ENCODE results near the gene PRR7. TPM values are rescaled to one million over a fixed set of nuclear protein-coding genes. Genes with fewer than 3 reads are reported as not detected.
A peak's percentile ranks its signal among the peaks of the same experiment; 100 is the strongest.

The PRR7 gene
- total and polyA plus RNA-seq, 4 donors: 0.17 to 1.4 (median 0.49) TPM

DNA sequence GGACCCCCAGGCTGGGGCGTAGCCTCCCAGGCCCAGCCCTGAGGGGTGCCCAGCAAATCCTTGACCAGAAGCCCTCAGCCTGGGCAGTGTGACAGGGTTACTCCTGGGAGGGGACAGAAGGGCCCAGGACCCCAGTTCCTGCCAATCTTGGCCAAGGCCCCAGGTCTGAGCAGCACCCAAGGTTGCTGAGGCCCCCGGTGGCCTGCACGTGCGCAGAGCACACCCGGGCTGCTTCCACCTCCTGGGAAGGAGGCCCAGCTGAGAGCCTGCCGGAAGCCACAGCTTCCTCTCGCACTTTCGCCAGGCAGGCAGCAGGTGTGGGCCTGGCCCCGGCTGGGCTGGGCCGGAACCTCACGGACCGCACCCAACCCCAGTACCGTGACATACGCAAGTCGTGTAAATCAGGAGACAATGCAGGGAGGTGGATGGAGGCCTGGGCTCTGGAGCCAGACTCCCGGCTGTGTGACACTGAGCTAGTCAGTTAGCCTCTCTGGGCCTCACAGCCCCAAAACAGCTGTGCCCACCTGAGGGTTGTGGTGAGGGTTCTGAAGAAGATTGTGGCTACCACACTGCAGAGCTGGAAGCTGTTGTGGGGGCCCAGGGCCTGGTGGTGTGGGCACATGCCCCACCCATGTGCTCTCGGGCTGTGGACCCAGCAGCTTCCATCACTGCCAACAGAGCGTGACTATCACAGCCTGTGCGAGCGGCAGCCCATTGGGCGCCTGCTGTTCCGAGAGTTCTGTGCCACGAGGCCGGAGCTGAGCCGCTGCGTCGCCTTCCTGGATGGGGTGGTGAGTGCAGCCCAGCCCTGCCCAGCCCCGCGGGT, 15.1 kb upstream of the PRR7 start:
- Histone ChIP-seq H3K4me1 (ENCODE audit: control insufficient read depth in 4 of 4, insufficient read depth in 4 of 4, low read length in 3 of 4) (peaks cover 0 to 18% (median 12%) of the 10 kb centered on the region in 4 donors), H3K36me3 (ENCODE audit: control insufficient read depth in 4 of 4, insufficient read depth in 3 of 4, low read depth in 1 of 4, low read length in 3 of 4) (peaks cover 6 to 22% (median 11%) of the 10 kb centered on the region in 4 donors), H3K4me3 (ENCODE audit: low read depth in 1 of 3, low read length in 3 of 3) (no peak overlapping the region), H3K27ac (ENCODE audit: low read depth in 1 of 2, low read length in 2 of 2) (peak overlapping the region; percentile 55 to 57), H3K27me3 (ENCODE audit: control insufficient read depth in 4 of 4, insufficient read depth in 4 of 4, low read length in 3 of 4) (no peaks in the 10 kb centered on the region), H3K9me3 (ENCODE audit: control insufficient read depth in 4 of 4, low read length in 3 of 4) (no peaks in the 10 kb centered on the region), H3K9ac (ENCODE audit: low read depth in 1 of 2, low read length in 2 of 2) (no peak overlapping the region)
- no peak for DNase-seq (ENCODE audit: low spot score)
- no peak for TF ChIP-seq TAF1 (conservative IDR thresholded peaks at IDR 0.05)
- TF ChIP-seq, protein P1, sequence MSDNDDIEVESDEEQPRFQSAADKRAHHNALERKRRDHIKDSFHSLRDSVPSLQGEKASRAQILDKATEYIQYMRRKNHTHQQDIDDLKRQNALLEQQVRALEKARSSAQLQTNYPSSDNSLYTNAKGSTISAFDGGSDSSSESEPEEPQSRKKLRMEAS (IDR thresholded peaks at IDR 0.05): no peak
- TF ChIP-seq, protein P2, sequence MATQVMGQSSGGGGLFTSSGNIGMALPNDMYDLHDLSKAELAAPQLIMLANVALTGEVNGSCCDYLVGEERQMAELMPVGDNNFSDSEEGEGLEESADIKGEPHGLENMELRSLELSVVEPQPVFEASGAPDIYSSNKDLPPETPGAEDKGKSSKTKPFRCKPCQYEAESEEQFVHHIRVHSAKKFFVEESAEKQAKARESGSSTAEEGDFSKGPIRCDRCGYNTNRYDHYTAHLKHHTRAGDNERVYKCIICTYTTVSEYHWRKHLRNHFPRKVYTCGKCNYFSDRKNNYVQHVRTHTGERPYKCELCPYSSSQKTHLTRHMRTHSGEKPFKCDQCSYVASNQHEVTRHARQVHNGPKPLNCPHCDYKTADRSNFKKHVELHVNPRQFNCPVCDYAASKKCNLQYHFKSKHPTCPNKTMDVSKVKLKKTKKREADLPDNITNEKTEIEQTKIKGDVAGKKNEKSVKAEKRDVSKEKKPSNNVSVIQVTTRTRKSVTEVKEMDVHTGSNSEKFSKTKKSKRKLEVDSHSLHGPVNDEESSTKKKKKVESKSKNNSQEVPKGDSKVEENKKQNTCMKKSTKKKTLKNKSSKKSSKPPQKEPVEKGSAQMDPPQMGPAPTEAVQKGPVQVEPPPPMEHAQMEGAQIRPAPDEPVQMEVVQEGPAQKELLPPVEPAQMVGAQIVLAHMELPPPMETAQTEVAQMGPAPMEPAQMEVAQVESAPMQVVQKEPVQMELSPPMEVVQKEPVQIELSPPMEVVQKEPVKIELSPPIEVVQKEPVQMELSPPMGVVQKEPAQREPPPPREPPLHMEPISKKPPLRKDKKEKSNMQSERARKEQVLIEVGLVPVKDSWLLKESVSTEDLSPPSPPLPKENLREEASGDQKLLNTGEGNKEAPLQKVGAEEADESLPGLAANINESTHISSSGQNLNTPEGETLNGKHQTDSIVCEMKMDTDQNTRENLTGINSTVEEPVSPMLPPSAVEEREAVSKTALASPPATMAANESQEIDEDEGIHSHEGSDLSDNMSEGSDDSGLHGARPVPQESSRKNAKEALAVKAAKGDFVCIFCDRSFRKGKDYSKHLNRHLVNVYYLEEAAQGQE (IDR thresholded peaks at IDR 0.05): no peak
- TF ChIP-seq FOXA1 (IDR thresholded peaks at IDR 0.05): no peak
- TF ChIP-seq, protein P3, sequence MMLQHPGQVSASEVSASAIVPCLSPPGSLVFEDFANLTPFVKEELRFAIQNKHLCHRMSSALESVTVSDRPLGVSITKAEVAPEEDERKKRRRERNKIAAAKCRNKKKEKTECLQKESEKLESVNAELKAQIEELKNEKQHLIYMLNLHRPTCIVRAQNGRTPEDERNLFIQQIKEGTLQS (IDR thresholded peaks at IDR 0.05): no peak
- TF ChIP-seq HNF4A (conservative IDR thresholded peaks at IDR 0.05): no peak
- TF ChIP-seq GABPA (IDR thresholded peaks at IDR 0.05 in 1 of 2, conservative IDR thresholded peaks at IDR 0.05 in 1 of 2): no peak
- no peak for TF ChIP-seq SP1 (IDR thresholded peaks at IDR 0.05)
- TF ChIP-seq, protein P4, sequence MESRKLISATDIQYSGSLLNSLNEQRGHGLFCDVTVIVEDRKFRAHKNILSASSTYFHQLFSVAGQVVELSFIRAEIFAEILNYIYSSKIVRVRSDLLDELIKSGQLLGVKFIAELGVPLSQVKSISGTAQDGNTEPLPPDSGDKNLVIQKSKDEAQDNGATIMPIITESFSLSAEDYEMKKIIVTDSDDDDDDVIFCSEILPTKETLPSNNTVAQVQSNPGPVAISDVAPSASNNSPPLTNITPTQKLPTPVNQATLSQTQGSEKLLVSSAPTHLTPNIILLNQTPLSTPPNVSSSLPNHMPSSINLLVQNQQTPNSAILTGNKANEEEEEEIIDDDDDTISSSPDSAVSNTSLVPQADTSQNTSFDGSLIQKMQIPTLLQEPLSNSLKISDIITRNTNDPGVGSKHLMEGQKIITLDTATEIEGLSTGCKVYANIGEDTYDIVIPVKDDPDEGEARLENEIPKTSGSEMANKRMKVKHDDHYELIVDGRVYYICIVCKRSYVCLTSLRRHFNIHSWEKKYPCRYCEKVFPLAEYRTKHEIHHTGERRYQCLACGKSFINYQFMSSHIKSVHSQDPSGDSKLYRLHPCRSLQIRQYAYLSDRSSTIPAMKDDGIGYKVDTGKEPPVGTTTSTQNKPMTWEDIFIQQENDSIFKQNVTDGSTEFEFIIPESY (IDR thresholded peaks at IDR 0.05): no peak
- no peak for TF ChIP-seq YY1 (IDR thresholded peaks at IDR 0.05)
- no peak for TF ChIP-seq NR2F2 (IDR thresholded peaks at IDR 0.05)
- no peak for TF ChIP-seq JUND (IDR thresholded peaks at IDR 0.05)
- no peak for TF ChIP-seq EGR1 (IDR thresholded peaks at IDR 0.05; ENCODE audit: low read depth in 2 of 2)
- TF ChIP-seq RAD21 (IDR thresholded peaks at IDR 0.05): no peak
- TF ChIP-seq, protein P5, sequence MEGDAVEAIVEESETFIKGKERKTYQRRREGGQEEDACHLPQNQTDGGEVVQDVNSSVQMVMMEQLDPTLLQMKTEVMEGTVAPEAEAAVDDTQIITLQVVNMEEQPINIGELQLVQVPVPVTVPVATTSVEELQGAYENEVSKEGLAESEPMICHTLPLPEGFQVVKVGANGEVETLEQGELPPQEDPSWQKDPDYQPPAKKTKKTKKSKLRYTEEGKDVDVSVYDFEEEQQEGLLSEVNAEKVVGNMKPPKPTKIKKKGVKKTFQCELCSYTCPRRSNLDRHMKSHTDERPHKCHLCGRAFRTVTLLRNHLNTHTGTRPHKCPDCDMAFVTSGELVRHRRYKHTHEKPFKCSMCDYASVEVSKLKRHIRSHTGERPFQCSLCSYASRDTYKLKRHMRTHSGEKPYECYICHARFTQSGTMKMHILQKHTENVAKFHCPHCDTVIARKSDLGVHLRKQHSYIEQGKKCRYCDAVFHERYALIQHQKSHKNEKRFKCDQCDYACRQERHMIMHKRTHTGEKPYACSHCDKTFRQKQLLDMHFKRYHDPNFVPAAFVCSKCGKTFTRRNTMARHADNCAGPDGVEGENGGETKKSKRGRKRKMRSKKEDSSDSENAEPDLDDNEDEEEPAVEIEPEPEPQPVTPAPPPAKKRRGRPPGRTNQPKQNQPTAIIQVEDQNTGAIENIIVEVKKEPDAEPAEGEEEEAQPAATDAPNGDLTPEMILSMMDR (IDR thresholded peaks at IDR 0.05; ENCODE audit: low read depth, low read length, missing input control): no peak
- no peak for TF ChIP-seq RXRA (IDR thresholded peaks at IDR 0.05)
- no peak for TF ChIP-seq FOXA2 (IDR thresholded peaks at IDR 0.05)
- WGBS: 80% methylated on average over 29 of the region's 29 CpGs

Measured in liver (tissue), 9 donors.